ENCODE data around the gene PGK2. TPM values are rescaled to one million over a fixed set of nuclear protein-coding genes. Genes with fewer than 3 reads are reported as not detected.

PGK2 gene
- total and polyA plus RNA-seq, 2 of the 8 experiments (the other 6 are each of a cell fraction or from before 2014, with no cell fraction given) = not detected

Other genes with a start within 250 kb of the PGK2 start
- gene C6orf141, start 236.6 kb downstream of the PGK2 start, total RNA-seq (2021; fragmentation: NEBNext Ultra II Directional; extraction: Animal tissue kit (Norgen Biotek cat#: 25700)) = 16.1 and 17.6 TPM in 2 replicates
- gene C6orf141, start 236.6 kb downstream of the PGK2 start, polyA plus RNA-seq (2011; rRNA removed) = 5.9 and 7.6 TPM in 2 replicates
- gene RHAG, start 150.4 kb downstream of the PGK2 start, total RNA-seq (2021; fragmentation: NEBNext Ultra II Directional; extraction: Animal tissue kit (Norgen Biotek cat#: 25700)) = not detected in 2 replicates
- not detected in 2 replicates for gene RHAG, start 150.4 kb downstream of the PGK2 start, polyA plus RNA-seq (2011; rRNA removed)
- not detected in 2 replicates for gene CRISP2, start 73.7 kb downstream of the PGK2 start, total RNA-seq (2021; fragmentation: NEBNext Ultra II Directional; extraction: Animal tissue kit (Norgen Biotek cat#: 25700))
- 0.06 and 0.13 TPM in 2 replicates for gene CRISP2, start 73.7 kb downstream of the PGK2 start, polyA plus RNA-seq (2011; rRNA removed)
- gene CRISP3, start 42.9 kb downstream of the PGK2 start, total RNA-seq (2021; fragmentation: NEBNext Ultra II Directional; extraction: Animal tissue kit (Norgen Biotek cat#: 25700)) = not detected in 2 replicates
- not detected in 2 replicates for gene CRISP3, start 42.9 kb downstream of the PGK2 start, polyA plus RNA-seq (2011; rRNA removed)
- not detected in 2 replicates for gene CRISP1, start 79.2 kb upstream of the PGK2 start, total RNA-seq (2021; fragmentation: NEBNext Ultra II Directional; extraction: Animal tissue kit (Norgen Biotek cat#: 25700))
- gene CRISP1, start 79.2 kb upstream of the PGK2 start, polyA plus RNA-seq (2011; rRNA removed) = not detected in 2 replicates
- not detected in 2 replicates for gene DEFB114, start 176.9 kb upstream of the PGK2 start, total RNA-seq (2021; fragmentation: NEBNext Ultra II Directional; extraction: Animal tissue kit (Norgen Biotek cat#: 25700))
- not detected in 2 replicates for gene DEFB114, start 176.9 kb upstream of the PGK2 start, polyA plus RNA-seq (2011; rRNA removed)
- gene DEFB113, start 182.3 kb upstream of the PGK2 start, total RNA-seq (2021; fragmentation: NEBNext Ultra II Directional; extraction: Animal tissue kit (Norgen Biotek cat#: 25700)) = not detected in 2 replicates
- not detected in 2 replicates for gene DEFB113, start 182.3 kb upstream of the PGK2 start, polyA plus RNA-seq (2011; rRNA removed)
- not detected in 2 replicates for gene DEFB110, start 234.7 kb upstream of the PGK2 start, total RNA-seq (2021; fragmentation: NEBNext Ultra II Directional; extraction: Animal tissue kit (Norgen Biotek cat#: 25700))
- gene DEFB110, start 234.7 kb upstream of the PGK2 start, polyA plus RNA-seq (2011; rRNA removed) = not detected in 2 replicates

Measured in H1 (cell line).